IMR-90 (cell line): Measurements from ENCODE around the gene PRR5.

Experiments used
- CEBPB ChIP-seq: IDR thresholded peaks from 2 replicates; pipeline ENCODE4 v1.6.1; 2012; ENCODE audit warnings: low read depth, low read length, improper control_type of control experiment
- CTCF ChIP-seq: conservative IDR thresholded peaks from 2 replicates; pipeline ENCODE4 v1.5.1; 2012; ENCODE audit warnings: mild to moderate bottlenecking, low read depth, low read length, improper control_type of control experiment
- FOS ChIP-seq: fragments of 150-350 bp; IDR thresholded peaks from 2 replicates; pipeline ENCODE4 v1.6.1; 2016; ENCODE audit warnings: low read depth, low read length
- POLR2A ChIP-seq: IDR thresholded peaks from 2 replicates; pipeline ENCODE4 v1.6.1; 2012; ENCODE audit warnings: mild to moderate bottlenecking, low read depth, low read length
- RAD21 ChIP-seq: IDR thresholded peaks from 2 replicates; pipeline ENCODE4 v1.6.1; 2012; ENCODE audit warnings: low read length, improper control_type of control experiment
- USF2 ChIP-seq: fragments of 150-350 bp; IDR thresholded peaks from 2 replicates; pipeline ENCODE4 v1.6.1; 2017; ENCODE audit warnings: mild to moderate bottlenecking, antibody characterized with exemption, low read length, low read depth

GRCh38 chr22:44775862-44776261 is 73.9 kb downstream of the PRR5 start:
- TF ChIP-seq POLR2A (no peak), CTCF (no peak), RAD21 (no peak), FOS (no peak), CEBPB (no peak), USF2 (no peak)
